Thyroid gland (tissue), 4 donors: ENCODE measurements around the gene RNU5D-1. TPM values are rescaled to one million over a fixed set of nuclear protein-coding genes. Genes with fewer than 3 reads are reported as not detected.
A peak's percentile ranks its signal among the peaks of the same experiment; 100 is the strongest.

Experiments
- DNase-seq, 2 donors: peaks; one replicate each; pipeline ENCODE4 v3.0.0-alpha.2; 2019
- H3K27ac ChIP-seq, 3 donors: fragments of 200-600 bp; sonication (generic); 1 replicate in 2 of 3; 2 replicates in 1 of 3; pipeline ENCODE4 v1.5.1; 2016 to 2019; ENCODE audit warnings: mild to moderate bottlenecking in 1 of 3, moderate library complexity in 1 of 3
- H3K27me3 ChIP-seq: fragments of 200-600 bp; sonication (generic); one replicate; pipeline ENCODE4 v1.5.1; 2019
- H3K36me3 ChIP-seq, 2 donors: fragments of 200-600 bp; sonication (generic); one replicate each; pipeline ENCODE4 v1.5.1; 2016 to 2019
- H3K4me1 ChIP-seq, 2 donors: fragments of 200-600 bp; sonication (generic); one replicate each; pipeline ENCODE4 v1.5.1; 2017 to 2019
- H3K4me3 ChIP-seq, 3 donors: fragments of 200-600 bp; sonication (generic); replicated peaks in 1 of 3; 1 replicate in 2 of 3; 2 replicates in 1 of 3; pipeline ENCODE4 v1.5.1; 2016; ENCODE audit warnings: mild to moderate bottlenecking in 1 of 3
- H3K9me3 ChIP-seq: fragments of 200-600 bp; sonication (generic); one replicate; pipeline ENCODE4 v1.5.1; 2017
- POLR2A ChIP-seq, 2 donors: fragments of 450-650 bp; IDR thresholded peaks; one replicate each; pipeline ENCODE4 v1.6.1; 2017; ENCODE audit warnings: antibody characterized with exemption in 2 of 2, mild to moderate bottlenecking in 2 of 2, moderate library complexity in 1 of 2
- WGBS, 2 donors: methylation state at CpG; one replicate each; pipeline ENCODE4 v1.1.5; 2017; 5-methylcytosine and 5-hydroxymethylcytosine counted together
- intact Hi-C: fragments of 100-400 bp; cut with DNase I; formaldehyde crosslinking; loops from one replicate; pipeline ENCODE4 v1.15.1; 2023
- total RNA-seq, 4 donors: library from RNA; depleted of rRNA; stranded (reverse); fragments of >200 nt; gene quantifications; one replicate each; pipeline ENCODE4 v1.2.3, GENCODE V29; 2016
- TF ChIP-seq, protein P1 (sequence below), 6 experiments: fragments of 200-600 bp in 3 of 6; fragments of 450-650 bp in 3 of 6; sonication (generic) in 3 of 6; IDR thresholded peaks; one replicate each; pipeline ENCODE4 v1.5.1; 2016 to 2019; ENCODE audit warnings: antibody characterized with exemption in 6 of 6, mild to moderate bottlenecking in 2 of 6, inconsistent platforms in 1 of 6, moderate library complexity in 1 of 6

Gene RNU5D-1
- total RNA-seq, 4 donors from 2014 or later, result not detected

DNA sequence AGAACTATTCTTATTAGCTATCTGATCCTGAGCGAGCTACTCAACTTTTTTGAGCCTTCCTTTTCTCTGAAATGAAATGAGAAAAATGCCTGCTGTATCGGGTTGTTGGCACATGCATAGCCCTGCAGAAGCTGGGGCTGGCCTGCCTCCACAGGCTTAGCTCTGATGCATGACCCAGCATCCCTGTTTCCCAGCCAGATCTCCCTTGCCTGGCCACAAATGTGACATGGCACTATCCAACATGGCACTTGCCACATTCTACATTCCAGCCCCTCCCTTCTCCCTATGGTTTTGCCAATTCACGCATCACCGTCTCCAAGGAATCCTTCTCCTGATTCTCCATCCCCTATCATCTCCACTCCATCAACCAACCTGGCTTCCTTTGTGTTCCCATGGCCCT lies 13.8 kb downstream of the RNU5D-1 start:
- DNase-seq, result no peak
- WGBS, 2 donors, result 81 to 88% methylated on average over 4 of the region's 4 CpGs
- no peaks in the 10 kb centered on the region for H3K4me1 ChIP-seq
- no peak overlapping the region for H3K4me3 ChIP-seq
- no peaks in the 10 kb centered on the region for H3K36me3 ChIP-seq
- intact Hi-C loops, result no loop called here
- H3K9me3 ChIP-seq, result no peaks in the 10 kb centered on the region
- no peaks in the 10 kb centered on the region for H3K27me3 ChIP-seq
- no peak for TF ChIP-seq POLR2A (IDR thresholded peaks at IDR 0.05)
- H3K27ac ChIP-seq, result no peak overlapping the region

DNA sequence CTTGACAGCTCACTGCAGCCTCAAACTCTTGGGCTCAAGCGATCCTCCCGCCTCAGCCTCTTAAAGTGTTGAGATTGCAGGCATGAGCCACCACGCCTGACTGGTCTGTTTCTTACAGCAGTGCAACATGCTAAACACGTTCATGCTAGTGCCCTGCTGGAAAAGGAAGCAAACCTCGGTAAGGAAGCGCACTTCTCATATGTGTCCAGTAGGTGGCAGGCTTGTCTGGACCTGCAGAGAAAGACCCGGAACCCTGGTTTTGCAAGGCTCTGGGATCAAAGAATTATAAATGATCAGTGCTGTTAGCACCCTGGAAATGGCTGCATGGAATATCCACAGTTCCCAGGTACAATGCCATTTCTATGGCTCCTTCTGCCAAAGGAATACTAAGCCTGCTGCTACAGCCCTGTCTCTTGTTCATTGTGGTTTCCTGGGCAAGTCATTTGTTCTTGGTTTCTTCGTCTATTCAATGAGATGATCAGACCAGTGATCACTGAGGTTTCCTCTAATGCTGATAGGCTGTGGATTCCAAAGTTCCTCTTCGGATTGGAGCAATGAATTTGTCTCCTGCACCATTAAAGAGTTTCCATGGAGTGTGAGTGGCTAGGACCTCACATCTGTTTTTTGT lies 15.9 kb downstream of the RNU5D-1 start:
- no peak overlapping the region for H3K4me3 ChIP-seq
- no peaks in the 10 kb centered on the region for H3K27me3 ChIP-seq
- H3K36me3 ChIP-seq, result no peaks in the 10 kb centered on the region
- TF ChIP-seq POLR2A (IDR thresholded peaks at IDR 0.05), result no peak
- TF ChIP-seq, protein P1, sequence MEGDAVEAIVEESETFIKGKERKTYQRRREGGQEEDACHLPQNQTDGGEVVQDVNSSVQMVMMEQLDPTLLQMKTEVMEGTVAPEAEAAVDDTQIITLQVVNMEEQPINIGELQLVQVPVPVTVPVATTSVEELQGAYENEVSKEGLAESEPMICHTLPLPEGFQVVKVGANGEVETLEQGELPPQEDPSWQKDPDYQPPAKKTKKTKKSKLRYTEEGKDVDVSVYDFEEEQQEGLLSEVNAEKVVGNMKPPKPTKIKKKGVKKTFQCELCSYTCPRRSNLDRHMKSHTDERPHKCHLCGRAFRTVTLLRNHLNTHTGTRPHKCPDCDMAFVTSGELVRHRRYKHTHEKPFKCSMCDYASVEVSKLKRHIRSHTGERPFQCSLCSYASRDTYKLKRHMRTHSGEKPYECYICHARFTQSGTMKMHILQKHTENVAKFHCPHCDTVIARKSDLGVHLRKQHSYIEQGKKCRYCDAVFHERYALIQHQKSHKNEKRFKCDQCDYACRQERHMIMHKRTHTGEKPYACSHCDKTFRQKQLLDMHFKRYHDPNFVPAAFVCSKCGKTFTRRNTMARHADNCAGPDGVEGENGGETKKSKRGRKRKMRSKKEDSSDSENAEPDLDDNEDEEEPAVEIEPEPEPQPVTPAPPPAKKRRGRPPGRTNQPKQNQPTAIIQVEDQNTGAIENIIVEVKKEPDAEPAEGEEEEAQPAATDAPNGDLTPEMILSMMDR (IDR thresholded peaks at IDR 0.05), result peak; percentile 71 to 93 (median 82)
- no peaks in the 10 kb centered on the region for H3K4me1 ChIP-seq
- no peaks in the 10 kb centered on the region for H3K9me3 ChIP-seq
- peak; percentile 55 to 66 for DNase-seq
- intact Hi-C loops, result no loop called here
- WGBS, 2 donors, result 6 to 21% methylated on average over 7 to 9 of the region's 9 CpGs
- H3K27ac ChIP-seq, result no peak overlapping the region

DNA sequence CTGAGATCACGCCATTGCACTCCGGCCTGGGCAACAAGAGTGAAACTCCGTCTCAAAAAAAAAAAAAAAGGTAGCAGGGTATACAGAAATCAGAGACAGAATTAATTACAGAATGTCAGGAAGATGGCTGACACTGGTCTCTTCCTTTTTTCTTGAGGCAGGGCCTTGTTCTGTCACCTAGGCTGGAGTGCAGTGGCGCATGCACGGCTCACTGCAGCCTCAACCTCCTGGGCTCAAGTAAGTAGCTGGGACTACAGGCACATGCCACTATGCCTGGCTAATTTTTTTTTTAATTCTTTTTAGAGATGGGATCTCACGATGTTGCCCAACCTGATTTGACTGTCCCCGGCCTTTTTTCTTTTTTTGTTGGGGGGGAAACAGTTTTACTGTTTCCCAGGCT lies 16.4 kb downstream of the RNU5D-1 start:
- no peak for DNase-seq
- intact Hi-C loops, result no loop called here
- no peaks in the 10 kb centered on the region for H3K36me3 ChIP-seq
- no peak overlapping the region for H3K27ac ChIP-seq
- WGBS, 2 donors, result 90 to 93% methylated on average over 7 of the region's 7 CpGs
- H3K9me3 ChIP-seq, result no peaks in the 10 kb centered on the region
- no peak for TF ChIP-seq POLR2A (IDR thresholded peaks at IDR 0.05)
- TF ChIP-seq, protein P1 (IDR thresholded peaks at IDR 0.05), result no peak
- no peaks in the 10 kb centered on the region for H3K4me1 ChIP-seq
- no peaks in the 10 kb centered on the region for H3K27me3 ChIP-seq
- no peak overlapping the region for H3K4me3 ChIP-seq

DNA sequence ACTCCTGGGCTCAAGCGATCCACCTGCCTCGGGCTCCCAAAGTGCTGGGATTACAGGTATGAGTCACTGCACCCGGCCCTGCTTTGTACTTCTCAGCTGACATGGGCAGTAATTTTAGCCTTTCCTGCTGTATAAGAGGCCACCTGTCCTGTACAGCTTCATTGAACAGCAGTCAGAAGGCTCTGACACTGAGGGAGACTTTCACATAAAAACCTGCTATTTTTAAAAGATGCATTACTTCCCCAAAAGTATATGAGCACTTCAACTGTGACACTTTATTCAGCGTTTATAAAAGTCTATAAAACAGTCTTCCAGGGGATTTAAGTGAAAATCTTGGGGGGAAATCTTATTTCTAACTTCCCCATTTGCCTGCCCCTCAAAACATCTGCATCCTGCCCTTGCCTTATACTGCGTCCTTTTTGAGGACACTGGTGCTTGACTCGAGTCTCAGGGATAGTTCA lies 17.6 kb downstream of the RNU5D-1 start:
- H3K27ac ChIP-seq, result no peak overlapping the region
- no peak overlapping the region for H3K4me3 ChIP-seq
- no peaks in the 10 kb centered on the region for H3K27me3 ChIP-seq
- H3K36me3 ChIP-seq, result no peaks in the 10 kb centered on the region
- H3K9me3 ChIP-seq, result no peaks in the 10 kb centered on the region
- 53 to 60% methylated on average over 6 of the region's 6 CpGs for WGBS, 2 donors
- TF ChIP-seq POLR2A (IDR thresholded peaks at IDR 0.05), result no peak
- TF ChIP-seq, protein P1 (IDR thresholded peaks at IDR 0.05), result no peak
- peak in 1 of 2 donors; percentile 27 for DNase-seq
- intact Hi-C loops, result no loop called here
- H3K4me1 ChIP-seq, result no peaks in the 10 kb centered on the region

DNA sequence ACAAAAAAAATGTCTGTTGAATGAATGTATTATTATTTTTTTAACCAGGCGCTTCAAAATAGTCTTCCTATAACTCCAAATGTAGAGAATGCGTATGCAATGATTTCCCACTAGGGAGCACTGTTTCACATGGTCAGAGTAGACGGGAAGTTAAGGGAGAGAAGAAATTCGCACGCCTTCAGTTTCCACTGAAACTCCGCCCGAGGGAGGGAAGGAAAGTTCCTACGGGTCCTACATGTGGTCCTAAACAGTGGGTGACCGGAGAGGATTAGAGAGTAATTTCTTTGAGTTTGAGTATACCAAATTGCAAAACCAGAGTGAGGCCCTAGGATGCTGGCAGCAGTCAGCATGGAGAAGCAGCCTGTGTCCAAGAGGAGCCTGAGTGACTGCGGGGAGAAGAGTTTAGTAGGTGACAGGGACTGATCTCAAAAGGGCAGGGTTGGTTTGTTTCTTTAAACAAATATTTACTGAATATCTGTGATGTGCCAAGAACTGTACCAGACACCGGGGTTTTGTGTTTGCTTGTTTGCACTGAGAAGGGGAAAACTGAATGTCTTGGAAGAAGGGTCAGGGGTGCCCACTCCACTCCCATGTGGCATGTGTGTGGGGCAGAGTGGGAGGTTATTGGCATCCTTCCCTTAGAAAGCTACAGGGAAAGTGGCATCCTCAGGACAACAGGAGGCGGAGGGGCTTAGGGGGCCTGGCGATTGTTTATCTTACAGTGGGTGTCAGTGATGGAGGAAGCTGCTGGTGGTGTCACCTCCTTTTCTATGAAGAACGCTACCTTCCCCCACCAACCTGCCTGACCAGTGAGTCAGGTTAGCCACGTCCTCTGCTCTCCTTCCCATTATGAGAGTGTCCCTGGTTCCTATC lies 22.8 kb downstream of the RNU5D-1 start:
- TF ChIP-seq POLR2A (IDR thresholded peaks at IDR 0.05), result no peak
- TF ChIP-seq, protein P1 (IDR thresholded peaks at IDR 0.05), result peak in 3 of 6 experiments; percentile 37 to 69 (median 46)
- Histone ChIP-seq H3K9me3 (no peaks in the 10 kb centered on the region), H3K4me3 (no peak overlapping the region), H3K27ac (no peak overlapping the region), H3K4me1 (no peaks in the 10 kb centered on the region), H3K27me3 (no peaks in the 10 kb centered on the region), H3K36me3 (no peaks in the 10 kb centered on the region)
- intact Hi-C loops, result no loop called here
- DNase-seq, result peak; percentile 18 to 37
- 40 to 49% methylated on average over 15 of the region's 15 CpGs for WGBS, 2 donors
